ENCODE measurements around the gene ZNF680. TPM values are rescaled to one million over a fixed set of nuclear protein-coding genes. Genes with fewer than 3 reads are reported as not detected.

Gene ZNF680
- total and polyA plus RNA-seq, 2 of the 4 experiments (the other 2 are of a cell fraction): 1.5 to 3.9 TPM

- no peak overlapping the region for H3K9ac ChIP-seq (ENCODE audit: low read depth, low read length)
- H3K9me1 ChIP-seq (ENCODE audit: insufficient read depth, low read length): no peaks in the 10 kb centered on the region
- TF ChIP-seq POLR2A (IDR thresholded peaks at IDR 0.05; ENCODE audit: low read depth, low read length) (no peak), FOS (IDR thresholded peaks at IDR 0.05; ENCODE audit: low read depth, low read length) (no peak), CHD1 (IDR thresholded peaks at IDR 0.05; ENCODE audit: low read depth, low read length) (no peak), USF2 (IDR thresholded peaks at IDR 0.05; ENCODE audit: low read depth, low read length) (no peak), MAZ (IDR thresholded peaks at IDR 0.05; ENCODE audit: borderline replicate concordance, low read depth, low read length) (no peak), CEBPB (IDR thresholded peaks at IDR 0.05; ENCODE audit: low read depth, low read length) (no peak), BHLHE40 (IDR thresholded peaks at IDR 0.05; ENCODE audit: low read depth, low read length) (no peak), CTCF (conservative IDR thresholded peaks at IDR 0.05; ENCODE audit: low read depth, low read length) (no peak), RAD21 (IDR thresholded peaks at IDR 0.05; ENCODE audit: low read length) (no peak), SMC3 (IDR thresholded peaks at IDR 0.05; ENCODE audit: low read depth, low read length) (no peak), MXI1 (IDR thresholded peaks at IDR 0.05; ENCODE audit: borderline replicate concordance, low read depth, low read length) (no peak), RFX5 (IDR thresholded peaks at IDR 0.05; ENCODE audit: low read depth, low read length) (no peak), NFE2L2 (IDR thresholded peaks at IDR 0.05; ENCODE audit: low read depth, low read length) (no peak)
- BruUV-seq (replicated peaks): no TSS peak
- no peak overlapping the region for H2AFZ ChIP-seq (replicated peaks; ENCODE audit: low read length, poor library complexity)
- no peak overlapping the region for H3K18ac ChIP-seq (ENCODE audit: low read depth, low read length)
- H4K5ac ChIP-seq (ENCODE audit: low read depth, low read length): no peak overlapping the region
- POLR2A ChIA-PET (ENCODE audit: unreplicated experiment): no interaction called here
- peaks cover 17% of the 10 kb centered on the region for H3K9me3 ChIP-seq (ENCODE audit: control insufficient read depth, insufficient read depth, low read length)
- intact Hi-C loops (cut with micrococcal nuclease) (no loop called here), dilution Hi-C loops (cut with HindIII; ENCODE audit: low sequenced_read_pairs, unreplicated experiment) (no loop called here), in situ Hi-C loops (cut with MboI; ENCODE audit: low sequenced_read_pairs) (no loop called here)
- no peak overlapping the region for H4K91ac ChIP-seq (ENCODE audit: insufficient read depth, low read depth, low read length)
- H2BK20ac ChIP-seq (ENCODE audit: low read depth, low read length): no peak overlapping the region
- no peak for DNase-seq
- H3K4me1 ChIP-seq (ENCODE audit: control insufficient read depth, insufficient read depth, low read length): no peaks in the 10 kb centered on the region
- no peak overlapping the region for H2BK120ac ChIP-seq (ENCODE audit: low read depth, low read length)
- H2AK5ac ChIP-seq (ENCODE audit: low read depth, low read length): no peak overlapping the region
- no peak overlapping the region for H3K4ac ChIP-seq (ENCODE audit: low read depth, low read length)
- no peaks in the 10 kb centered on the region for H3K27me3 ChIP-seq (ENCODE audit: control insufficient read depth, insufficient read depth, low read length)
- H2BK5ac ChIP-seq (ENCODE audit: low read depth, low read length, poor library complexity, severe bottlenecking): no peak overlapping the region
- no peak overlapping the region for H2BK15ac ChIP-seq (ENCODE audit: low read depth, low read length)
- ATAC-seq (ENCODE audit: low read depth): no peak
- H3K14ac ChIP-seq (replicated peaks; ENCODE audit: low read depth, low read length): no peak overlapping the region
- peaks cover 5% of the 10 kb centered on the region; the same call in 1 of the 2 replicates for H3K36me3 ChIP-seq (ENCODE audit: control insufficient read depth, insufficient read depth, low read length)
- no peak overlapping the region for H3K23ac ChIP-seq (ENCODE audit: low read depth, low read length)
- H3K56ac ChIP-seq (ENCODE audit: extremely low read depth, insufficient read depth, low read length): no peak overlapping the region
- no peak overlapping the region for H2AK9ac ChIP-seq (replicated peaks; ENCODE audit: low read depth, low read length, poor library complexity)
- H3K4me3 ChIP-seq (ENCODE audit: insufficient read depth, low read depth, low read length): no peak overlapping the region
- WGBS, 2 experiments (ENCODE audit: extremely low coverage in 2 of 2, insufficient read length in 1 of 2): no CpG with 5 or more reads among the region's 2 CpGs
- no peaks in the 10 kb centered on the region for H4K20me1 ChIP-seq (ENCODE audit: insufficient read depth, low read length)
- H3K79me1 ChIP-seq (ENCODE audit: low read depth in 1 of 2, low read length in 2 of 2): no peaks in the 10 kb centered on the region
- no peak overlapping the region for H3K27ac ChIP-seq (ENCODE audit: insufficient read depth, low read length)
- CTCF ChIA-PET: interaction anchor here (0.6 kb wide), 1 partner anchor 115 kb away, joined by 3 read pairs; no protein-coding TSS in a partner anchor
- H4K8ac ChIP-seq (ENCODE audit: low read depth in 2 of 2, low read length in 2 of 2): no peak overlapping the region
- no peak overlapping the region for H3K4me2 ChIP-seq (ENCODE audit: low read depth, low read length)
These were observed 53.3 kb downstream of the ZNF680 start for GRCh38 chr7:64509583-64509982.
